Transverse colon (tissue), 4 donors: ENCODE results near the gene SV2A. TPM values are rescaled to one million over a fixed set of nuclear protein-coding genes. Genes with fewer than 3 reads are reported as not detected.
"Not testable (repeated sequence)": the region's sequence is repeated elsewhere in the genome, so short reads cannot be mapped to it uniquely, and the experiment has no call there.

ENCODE experiments used
- DNase-seq: peaks from one replicate; pipeline ENCODE4 v3.0.0-alpha.2; 2019
- H3K27ac ChIP-seq, 4 donors: fragments of 200-600 bp; sonication (generic); 2 replicates each; pipeline ENCODE4 v1.5.1; 2016 to 2018; ENCODE audit warnings: inconsistent platforms in 4 of 4
- H3K27me3 ChIP-seq: fragments of 200-600 bp; sonication (generic); 2 replicates; pipeline ENCODE4 v1.5.1; 2017; ENCODE audit warnings: inconsistent platforms
- H3K36me3 ChIP-seq, 4 donors: fragments of 200-600 bp; sonication (generic); 2 replicates each; pipeline ENCODE4 v1.5.1; 2017 to 2019; ENCODE audit warnings: inconsistent platforms in 4 of 4
- H3K4me1 ChIP-seq, 4 donors: fragments of 200-600 bp; sonication (generic); 2 replicates each; pipeline ENCODE4 v1.5.1; 2017 to 2020; ENCODE audit warnings: inconsistent platforms in 4 of 4
- H3K4me3 ChIP-seq, 4 donors: fragments of 200-600 bp; sonication (generic); 1 replicate in 1 of 4; 2 replicates in 3 of 4; pipeline versions ENCODE4 v1.5.1 to v1.6.1; 2017 to 2019; ENCODE audit warnings: inconsistent platforms in 4 of 4
- H3K9me3 ChIP-seq, 2 donors: fragments of 200-600 bp; sonication (generic); 2 replicates each; pipeline ENCODE4 v1.5.1; 2017 to 2019; ENCODE audit warnings: inconsistent platforms in 2 of 2
- EP300 ChIP-seq: sonication (generic); formaldehyde crosslinking; IDR thresholded peaks from one replicate; pipeline ENCODE4 v1.6.1; 2017; ENCODE audit warnings: antibody characterized with exemption, low read depth
- POLR2A ChIP-seq: fragments of 450-650 bp; IDR thresholded peaks from one replicate; pipeline ENCODE4 v1.6.1; 2016; ENCODE audit warnings: antibody characterized with exemption, mild to moderate bottlenecking, moderate library complexity
- POLR2AphosphoS5 ChIP-seq, 3 donors: sonication (generic); formaldehyde crosslinking; IDR thresholded peaks; one replicate each; pipeline ENCODE4 v1.6.1; 2016; ENCODE audit warnings: antibody characterized with exemption in 3 of 3
- WGBS, 2 donors: methylation state at CpG; one replicate each; pipeline ENCODE4 v1.1.5; 2018; ENCODE audit warnings: low coverage in 1 of 2; 5-methylcytosine and 5-hydroxymethylcytosine counted together
- in situ Hi-C, 4 donors: fragments of 200-750 bp; cut with MboI; loops; one replicate each; pipeline versions ENCODE4 v1.15.0 to v1.15.1; 2017; ENCODE audit warnings: low sequenced_read_pairs in 3 of 4, low pct_ligation_motif_present in 1 of 4, low pct_unique_long_range_greater_than_20kb in 1 of 4
- intact Hi-C: fragments of 100-400 bp; cut with DNase I; formaldehyde crosslinking; loops from one replicate; pipeline ENCODE4 v1.15.1; 2023; ENCODE audit warnings: low total_unique reads
- total RNA-seq, 4 donors: library from RNA; depleted of rRNA; stranded (reverse); fragments of >200 nt; gene quantifications; one replicate each; pipeline ENCODE4 v1.1.0, GENCODE V29; 2016
- TF ChIP-seq, protein P1 (sequence below), 5 experiments: fragments of 200-600 bp in 3 of 5; fragments of 450-650 bp in 2 of 5; sonication (generic) in 3 of 5; IDR thresholded peaks; 1 replicate in 2 of 5; 2 replicates in 3 of 5; pipeline ENCODE4 v1.5.1; 2016 to 2017; ENCODE audit warnings: antibody characterized with exemption in 5 of 5, inconsistent platforms in 3 of 5, mild to moderate bottlenecking in 2 of 5, moderate library complexity in 1 of 5

Gene SV2A
- total RNA-seq, 4 donors from 2014 or later, result 0.40 to 2.5 (median 1.5) TPM

DNA sequence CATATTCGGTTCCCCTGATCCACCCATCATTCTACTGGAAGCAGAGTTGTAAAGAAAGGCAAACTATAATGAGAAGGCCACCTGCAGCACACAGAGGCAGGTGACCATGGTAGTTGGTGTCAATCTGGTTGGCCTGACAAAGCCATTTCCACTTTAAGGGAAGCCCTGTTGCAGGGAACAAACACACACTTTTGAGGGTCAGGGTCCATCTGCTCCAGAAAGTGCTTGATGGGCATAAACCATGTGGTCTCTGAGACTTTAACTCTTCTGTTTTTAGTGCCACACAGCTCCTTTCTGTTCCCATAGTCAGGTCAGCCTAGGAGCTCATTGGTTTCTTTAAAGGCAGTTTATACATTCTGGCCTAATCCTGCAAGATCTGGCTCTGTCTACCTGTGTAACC lies 35.8 kb downstream of the SV2A start:
- TF ChIP-seq, protein P1, sequence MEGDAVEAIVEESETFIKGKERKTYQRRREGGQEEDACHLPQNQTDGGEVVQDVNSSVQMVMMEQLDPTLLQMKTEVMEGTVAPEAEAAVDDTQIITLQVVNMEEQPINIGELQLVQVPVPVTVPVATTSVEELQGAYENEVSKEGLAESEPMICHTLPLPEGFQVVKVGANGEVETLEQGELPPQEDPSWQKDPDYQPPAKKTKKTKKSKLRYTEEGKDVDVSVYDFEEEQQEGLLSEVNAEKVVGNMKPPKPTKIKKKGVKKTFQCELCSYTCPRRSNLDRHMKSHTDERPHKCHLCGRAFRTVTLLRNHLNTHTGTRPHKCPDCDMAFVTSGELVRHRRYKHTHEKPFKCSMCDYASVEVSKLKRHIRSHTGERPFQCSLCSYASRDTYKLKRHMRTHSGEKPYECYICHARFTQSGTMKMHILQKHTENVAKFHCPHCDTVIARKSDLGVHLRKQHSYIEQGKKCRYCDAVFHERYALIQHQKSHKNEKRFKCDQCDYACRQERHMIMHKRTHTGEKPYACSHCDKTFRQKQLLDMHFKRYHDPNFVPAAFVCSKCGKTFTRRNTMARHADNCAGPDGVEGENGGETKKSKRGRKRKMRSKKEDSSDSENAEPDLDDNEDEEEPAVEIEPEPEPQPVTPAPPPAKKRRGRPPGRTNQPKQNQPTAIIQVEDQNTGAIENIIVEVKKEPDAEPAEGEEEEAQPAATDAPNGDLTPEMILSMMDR (IDR thresholded peaks at IDR 0.05), result no peak
- TF ChIP-seq POLR2A (no peak), POLR2AphosphoS5 (IDR thresholded peaks at IDR 0.05) (no peak), EP300 (no peak)
- Histone ChIP-seq H3K4me1 (peaks cover 0 to 18% (median 11%) of the 10 kb centered on the region in 4 donors), H3K4me3 (no peak overlapping the region), H3K27me3 (no peaks in the 10 kb centered on the region), H3K9me3 (no peaks in the 10 kb centered on the region), H3K36me3 (no peaks in the 10 kb centered on the region), H3K27ac (no peak overlapping the region)
- in situ Hi-C loops, result no loop called here
- WGBS, 2 donors, result 88% methylated on average over 1 of the region's 1 CpG; no CpG with 5 or more reads in 1 of the 2 donors
- no peak for DNase-seq
- intact Hi-C loops, result no loop called here

DNA sequence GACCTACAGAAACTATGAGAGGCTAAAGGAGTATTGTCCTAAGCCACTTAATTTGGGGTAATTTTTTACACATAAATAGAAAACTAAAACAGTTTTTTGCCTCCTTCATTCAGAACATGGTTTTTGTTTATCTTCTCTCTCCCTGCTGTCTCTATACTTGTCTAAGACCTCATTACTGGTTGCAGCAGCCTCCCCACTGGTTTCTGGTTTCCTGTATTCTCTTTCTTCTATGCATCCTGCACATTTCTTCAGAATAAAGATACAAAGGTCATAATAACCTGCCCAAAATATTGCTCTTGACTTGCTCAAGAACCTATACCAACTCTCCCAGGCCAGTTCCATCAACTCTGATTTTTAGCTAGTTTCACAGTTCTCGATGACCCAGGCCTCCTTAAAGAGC lies 38.1 kb downstream of the SV2A start:
- H3K27me3 ChIP-seq, result no peaks in the 10 kb centered on the region
- no peak for DNase-seq
- WGBS, 2 donors, result 90 to 92% methylated on average over 1 of the region's 1 CpG
- no peak for TF ChIP-seq POLR2A
- no peak for TF ChIP-seq POLR2AphosphoS5 (IDR thresholded peaks at IDR 0.05)
- TF ChIP-seq, protein P1 (IDR thresholded peaks at IDR 0.05), result no peak
- no peak for TF ChIP-seq EP300
- H3K4me3 ChIP-seq, result no peak overlapping the region
- H3K4me1 ChIP-seq, result peaks cover 0 to 11% (median 4%) of the 10 kb centered on the region in 4 donors
- H3K9me3 ChIP-seq, result no peaks in the 10 kb centered on the region
- intact Hi-C loops (no loop called here), in situ Hi-C loops (no loop called here)
- peak overlapping the region in 1 of 4 donors; percentile 2 for H3K27ac ChIP-seq
- H3K36me3 ChIP-seq, result no peaks in the 10 kb centered on the region

DNA sequence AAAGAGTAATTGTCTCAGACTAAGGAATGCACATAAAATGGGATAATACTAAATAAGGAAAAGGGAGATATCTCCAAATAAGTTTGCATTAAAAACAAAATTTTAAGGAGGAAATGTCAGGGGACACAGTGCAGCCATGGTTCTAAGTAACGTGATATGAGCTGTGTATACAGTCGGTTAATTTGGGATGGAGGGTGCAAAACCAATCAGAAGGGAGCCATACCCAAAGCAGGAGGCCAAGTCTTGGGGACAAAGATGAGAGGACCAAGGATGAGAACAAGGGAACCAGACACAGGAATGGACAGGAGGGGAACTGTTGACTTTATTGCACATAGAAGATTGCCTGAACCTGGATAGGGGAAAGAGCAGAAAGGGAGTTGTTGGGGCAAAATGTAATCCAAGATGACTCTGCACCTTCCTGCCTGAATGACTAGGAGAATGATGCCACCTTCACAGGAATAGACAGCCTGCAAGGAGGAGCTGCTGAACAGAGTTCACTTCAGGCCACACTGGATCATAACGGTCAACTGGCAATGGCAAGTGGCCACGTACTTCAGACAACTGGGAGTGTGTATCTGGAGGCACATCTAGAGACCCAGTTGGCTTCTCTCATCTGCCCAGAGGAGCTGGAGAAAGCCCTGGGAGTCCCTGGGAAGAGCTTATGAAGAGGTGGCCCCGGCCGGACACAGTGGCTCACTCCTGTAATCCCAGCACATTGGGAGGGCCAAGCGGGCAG lies 40.3 kb downstream of the SV2A start:
- 92 to 100% methylated on average over 2 to 6 of the region's 7 CpGs for WGBS, 2 donors
- H3K36me3 ChIP-seq, result no peaks in the 10 kb centered on the region
- DNase-seq, result no peak
- TF ChIP-seq POLR2AphosphoS5 (IDR thresholded peaks at IDR 0.05) (no peak), POLR2A (no peak), EP300 (no peak)
- TF ChIP-seq, protein P1 (IDR thresholded peaks at IDR 0.05), result no peak
- H3K27ac ChIP-seq, result no peak overlapping the region
- intact Hi-C loops (no loop called here), in situ Hi-C loops (no loop called here)
- H3K27me3 ChIP-seq, result no peaks in the 10 kb centered on the region
- no peak overlapping the region for H3K4me3 ChIP-seq
- no peaks in the 10 kb centered on the region for H3K9me3 ChIP-seq
- no peaks in the 10 kb centered on the region for H3K4me1 ChIP-seq

DNA sequence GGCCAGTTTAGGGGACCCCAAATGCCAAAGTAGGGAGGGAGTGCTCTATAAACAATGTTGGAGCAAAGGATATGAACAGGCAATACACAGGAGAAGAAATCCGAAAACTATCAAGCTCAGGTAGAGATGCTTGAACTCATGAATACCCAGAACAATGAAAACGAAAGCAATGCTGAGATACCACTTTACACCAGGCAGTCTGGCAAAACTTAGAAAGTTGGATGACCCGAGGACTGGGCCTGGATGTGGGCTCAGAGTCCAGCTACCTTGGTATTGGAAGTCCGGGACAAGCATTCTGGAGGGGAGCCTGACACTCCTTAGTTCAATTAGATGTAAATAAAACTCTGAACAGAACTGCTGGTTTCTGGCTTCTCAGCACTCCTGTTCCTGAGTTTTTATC lies 44.6 kb downstream of the SV2A start:
- intact Hi-C loops, DNase-seq, H3K36me3 ChIP-seq, in situ Hi-C loops, H3K27ac ChIP-seq, H3K9me3 ChIP-seq, H3K4me3 ChIP-seq, H3K4me1 ChIP-seq, H3K27me3 ChIP-seq: not testable (repeated sequence)
- no CpG with 5 or more reads among the region's 4 CpGs for WGBS, 2 donors

DNA sequence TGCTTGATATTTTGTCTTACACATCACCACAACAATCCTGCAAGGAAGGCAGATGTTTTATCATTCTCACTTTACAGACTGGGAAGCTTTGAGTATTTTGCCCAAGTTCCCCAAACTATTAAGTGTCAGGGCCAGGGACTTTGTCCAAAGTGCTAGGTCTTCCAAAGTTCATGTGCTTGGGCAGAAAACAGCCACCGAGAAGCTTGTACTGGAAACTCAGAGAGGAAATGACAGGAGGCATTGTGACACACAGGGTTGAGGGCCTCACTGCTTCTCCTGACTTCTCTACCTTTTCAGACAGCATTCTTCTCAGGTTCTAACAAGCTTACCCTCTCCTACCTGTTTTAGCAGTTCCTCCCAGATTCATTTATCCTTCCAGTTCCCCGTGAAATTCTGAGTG lies 50.8 kb downstream of the SV2A start:
- intact Hi-C loops, H3K36me3 ChIP-seq, H3K27ac ChIP-seq, H3K4me3 ChIP-seq, H3K4me1 ChIP-seq, DNase-seq, H3K27me3 ChIP-seq, in situ Hi-C loops, H3K9me3 ChIP-seq: not testable (repeated sequence)
- no CpG with 5 or more reads among the region's 2 CpGs for WGBS, 2 donors

DNA sequence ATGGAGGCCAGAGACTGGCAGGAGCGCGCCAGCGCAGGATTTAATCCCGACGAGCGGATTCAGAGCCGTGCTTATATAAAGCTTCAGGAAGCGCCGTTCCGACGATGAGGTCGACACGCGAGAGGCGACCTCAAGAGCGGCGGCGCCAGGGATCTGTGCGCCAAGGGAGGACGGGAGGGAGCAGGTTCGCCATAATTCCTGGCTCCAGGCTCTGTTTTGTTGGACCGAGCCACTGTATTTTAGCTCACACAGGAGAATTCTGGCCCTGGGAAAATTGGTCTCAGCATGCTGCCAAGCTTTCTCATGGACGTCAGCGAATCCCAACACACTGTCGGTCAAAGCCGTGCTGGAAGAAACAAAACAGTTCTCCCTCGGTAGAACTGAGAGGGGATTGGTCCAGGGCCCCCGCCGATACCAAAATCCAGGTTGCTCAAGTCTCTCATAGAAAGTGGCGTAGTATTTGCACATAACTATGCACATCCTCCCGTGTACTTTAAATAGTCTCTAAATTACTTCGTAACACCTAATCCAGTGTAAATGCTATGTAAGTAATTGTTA lies 56.1 kb downstream of the SV2A start:
- H3K4me3 ChIP-seq, H3K27ac ChIP-seq, intact Hi-C loops, in situ Hi-C loops, H3K9me3 ChIP-seq, H3K36me3 ChIP-seq, H3K4me1 ChIP-seq, DNase-seq, H3K27me3 ChIP-seq: not testable (repeated sequence)
- no CpG with 5 or more reads among the region's 32 CpGs for WGBS, 2 donors

DNA sequence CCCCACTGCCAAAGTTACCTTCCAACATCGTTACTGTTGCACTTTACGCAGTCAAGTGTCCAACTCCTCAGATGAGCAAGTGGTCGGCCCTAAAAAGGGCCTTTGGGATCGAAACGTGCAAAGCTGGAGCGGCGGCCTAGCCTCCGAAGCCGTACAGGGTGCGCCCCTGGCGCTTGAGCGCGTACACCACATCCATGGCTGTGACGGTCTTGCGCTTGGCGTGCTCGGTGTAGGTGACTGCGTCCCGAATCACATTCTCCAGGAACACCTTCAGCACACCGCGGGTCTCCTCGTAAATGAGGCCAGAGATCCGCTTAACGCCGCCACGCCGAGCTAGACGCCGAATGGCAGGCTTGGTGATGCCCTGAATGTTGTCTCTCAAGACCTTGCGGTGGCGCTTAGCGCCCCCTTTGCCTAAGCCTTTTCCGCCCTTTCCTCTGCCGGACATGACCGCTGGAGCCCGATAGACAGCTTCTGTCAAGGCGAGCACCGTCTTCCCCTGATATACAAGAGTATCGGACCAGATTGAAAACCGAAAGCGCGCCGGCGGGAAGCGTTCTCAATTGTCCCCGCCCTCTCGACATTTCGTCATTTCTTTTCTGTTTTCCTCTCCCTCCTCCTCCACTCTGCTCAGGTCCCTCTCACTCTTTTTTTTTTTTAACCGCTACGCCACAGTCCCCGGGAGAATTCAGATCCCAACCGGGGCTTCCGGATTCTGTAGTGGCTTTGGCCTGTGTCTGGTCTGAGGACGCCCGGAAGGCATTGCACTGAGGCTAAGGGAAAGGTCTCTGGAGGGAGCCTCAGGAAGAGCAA lies 56.8 kb downstream of the SV2A start:
- WGBS, 2 donors, result no CpG with 5 or more reads among the region's 55 CpGs
- H3K36me3 ChIP-seq, H3K4me3 ChIP-seq, H3K27ac ChIP-seq, intact Hi-C loops, H3K9me3 ChIP-seq, DNase-seq, H3K27me3 ChIP-seq, in situ Hi-C loops, H3K4me1 ChIP-seq: not testable (repeated sequence)
